Activated CD8-positive, alpha-beta memory T cell treated with anti-CD3 and anti-CD28 coated beads for 1 hour (primary cell): ENCODE measurements around the gene GPX8.

ENCODE experiments used
- DNase-seq, 2 donors: peaks; one replicate each; pipeline ENCODE4 v3.0.0-alpha.2; 2020; ENCODE audit warnings: low read depth in 1 of 2; ENCODE audit errors: extremely low read depth in 1 of 2

Gene GPX8

GRCh38 chr5:55159763-55160492 lies at the start of gene GPX8:
GPX8 (plus strand) TSS chr5:55160171; CDS start chr5:55160193, 22 bp downstream.
- DNase-seq = no peak

- no peak for DNase-seq
These were observed 49.8 kb upstream of the GPX8 start for GRCh38 chr5:55110217-55110616.

- DNase-seq = no peak
These were observed 46.6 kb upstream of the GPX8 start for GRCh38 chr5:55113327-55113726.

GRCh38 chr5:55114061-55114460 lies 45.9 kb upstream of the GPX8 start:
- DNase-seq = no peak

- no peak for DNase-seq
These were observed 36.6 kb upstream of the GPX8 start for GRCh38 chr5:55123365-55123764.

- no peak for DNase-seq
These were observed 25.8 kb upstream of the GPX8 start for GRCh38 chr5:55134053-55134722.

GRCh38 chr5:55136521-55136920 lies 23.4 kb upstream of the GPX8 start:
- no peak for DNase-seq

GRCh38 chr5:55140908-55141665 lies 18.9 kb upstream of the GPX8 start:
- no peak for DNase-seq

- no peak for DNase-seq
These were observed 17.9 kb upstream of the GPX8 start for GRCh38 chr5:55141945-55142690.

- DNase-seq = no peak
These were observed 16.3 kb upstream of the GPX8 start for GRCh38 chr5:55143624-55144023.

GRCh38 chr5:55146080-55146479 lies 13.9 kb upstream of the GPX8 start:
- no peak for DNase-seq

GRCh38 chr5:55146543-55147151 lies 13.3 kb upstream of the GPX8 start:
- DNase-seq = peak; percentile 52 to 60

- DNase-seq = no peak
These were observed 10.6 kb upstream of the GPX8 start for GRCh38 chr5:55149308-55149795.

GRCh38 chr5:55151923-55152842 lies 7.8 kb upstream of the GPX8 start:
- no peak for DNase-seq

- DNase-seq = no peak
These were observed 5.1 kb upstream of the GPX8 start for GRCh38 chr5:55154873-55155272.

- DNase-seq = no peak
These were observed 680 bp downstream of the GPX8 start for GRCh38 chr5:55160493-55161209.

- DNase-seq = no peak
These were observed 2.7 kb downstream of the GPX8 start for GRCh38 chr5:55162666-55163065.

GRCh38 chr5:55171471-55171870 lies 11.5 kb downstream of the GPX8 start:
- DNase-seq = no peak
